ENCODE data around the gene PPM1L.
"Not testable (repeated sequence)": the region's sequence is repeated elsewhere in the genome, so short reads cannot be mapped to it uniquely, and the experiment has no call there.

PPM1L gene

GRCh38 chr3:160992712-160993111, 236.7 kb downstream of the PPM1L start:
- DNase-seq: no peak

GRCh38 chr3:160996811-160997210, 240.8 kb downstream of the PPM1L start:
- DNase-seq: no peak

DNA sequence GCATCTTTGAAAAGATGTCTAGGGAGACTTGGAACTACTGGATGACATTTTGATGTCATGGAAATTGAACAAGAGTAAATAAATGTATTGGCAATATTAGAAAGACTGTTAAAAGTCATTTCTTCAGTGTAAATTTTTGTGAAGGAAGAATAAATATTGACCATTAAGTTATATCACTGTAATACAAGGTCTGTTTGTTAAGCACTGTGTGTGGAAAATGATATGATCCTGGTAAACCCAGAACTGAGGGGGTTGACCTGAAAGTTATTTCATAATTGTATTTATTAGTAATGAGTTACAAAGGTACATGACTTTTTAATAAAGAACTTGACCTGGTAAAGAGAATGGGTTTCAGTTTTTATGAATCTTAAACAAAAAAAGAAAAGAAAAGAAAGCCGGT, 242.6 kb downstream of the PPM1L start:
- DNase-seq: no peak

GRCh38 chr3:160999274-160999673, 243.2 kb downstream of the PPM1L start:
- no peak for DNase-seq

DNA sequence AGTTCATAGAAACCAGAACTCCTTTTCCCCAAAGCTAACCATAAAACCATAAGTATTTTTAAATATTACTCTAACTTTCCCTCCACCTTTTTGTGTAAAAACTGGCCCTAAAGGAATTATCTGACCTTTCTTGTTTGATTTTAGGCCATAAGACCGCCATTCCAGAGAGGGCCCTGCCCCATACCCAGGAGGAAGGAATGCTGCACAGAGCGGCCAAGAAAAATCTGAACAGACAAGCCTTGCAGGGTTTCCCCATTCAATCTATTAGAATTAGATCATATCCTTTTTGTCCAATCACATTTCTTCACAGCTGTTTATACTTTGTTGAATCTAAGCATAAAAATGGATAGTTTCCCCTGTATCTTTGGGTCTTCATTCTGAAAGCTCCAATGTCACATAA, 252.1 kb downstream of the PPM1L start:
- no peak for DNase-seq

- not testable (repeated sequence) for DNase-seq
Observed at GRCh38 chr3:161010151-161010550, 254.1 kb downstream of the PPM1L start.

DNA sequence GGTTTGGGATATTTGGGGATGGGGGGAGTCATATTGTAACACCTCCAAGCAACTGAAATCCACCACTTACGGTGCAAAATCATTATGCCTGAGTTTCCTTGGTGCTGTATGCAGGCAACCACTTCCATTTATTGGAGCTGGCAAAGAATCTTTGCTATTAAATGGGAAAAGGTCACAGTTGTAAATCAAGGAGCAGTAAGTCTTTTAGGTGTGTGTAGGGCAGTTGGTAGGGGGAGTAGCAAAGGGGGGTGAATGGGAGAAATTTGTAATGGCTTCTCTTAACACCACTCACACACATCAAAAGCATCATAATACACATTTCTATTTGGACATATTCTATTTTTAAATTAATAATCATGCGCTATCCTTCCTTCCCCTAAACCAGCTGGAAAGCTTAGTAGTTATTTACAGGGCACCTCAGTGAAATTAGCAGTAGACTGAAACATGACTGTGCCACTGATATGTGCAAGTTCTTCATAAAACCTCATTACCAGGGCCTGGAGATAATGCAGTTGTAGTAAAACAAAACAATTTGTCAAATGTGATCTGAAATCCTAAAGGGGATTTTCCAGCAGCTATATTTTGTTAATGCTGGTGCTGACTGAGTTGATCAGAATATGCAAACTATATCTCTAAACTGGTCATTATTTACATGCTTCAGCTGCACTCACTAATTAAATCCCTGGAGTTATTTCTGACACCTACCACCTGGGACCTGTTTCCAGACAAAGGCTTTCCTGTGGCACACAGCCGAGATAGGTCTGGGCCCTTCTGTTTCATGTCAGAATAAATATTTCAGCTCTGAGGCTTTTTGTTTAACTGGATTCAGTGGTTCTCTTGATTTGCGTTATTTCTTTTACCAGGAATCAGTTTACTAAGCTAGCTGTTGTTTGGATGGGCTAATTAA, 259.1 kb downstream of the PPM1L start:
- DNase-seq: no peak

- no peak for DNase-seq
Observed at GRCh38 chr3:161016417-161017313, 260.6 kb downstream of the PPM1L start.

GRCh38 chr3:161017971-161018370, 261.9 kb downstream of the PPM1L start:
- DNase-seq: no peak

DNA sequence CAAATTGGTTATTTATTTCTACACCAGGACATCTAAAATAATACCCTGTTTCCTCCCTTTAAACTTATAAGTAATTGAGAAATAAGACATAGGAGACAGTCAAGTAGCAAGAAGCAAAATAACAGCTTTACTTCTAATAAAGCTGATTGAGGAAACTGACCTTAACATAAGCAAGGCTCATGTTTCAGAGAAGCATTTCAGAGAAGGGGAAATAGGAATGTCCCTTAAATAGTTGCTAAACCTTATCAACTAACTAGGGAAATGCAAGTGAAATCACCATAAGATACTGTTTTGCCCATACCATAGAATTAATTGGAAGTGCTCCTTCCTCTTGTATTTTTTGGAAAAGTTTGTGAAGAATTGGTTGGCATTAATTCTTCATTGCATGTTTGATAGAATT, 264.2 kb downstream of the PPM1L start:
- no peak for DNase-seq

DNA sequence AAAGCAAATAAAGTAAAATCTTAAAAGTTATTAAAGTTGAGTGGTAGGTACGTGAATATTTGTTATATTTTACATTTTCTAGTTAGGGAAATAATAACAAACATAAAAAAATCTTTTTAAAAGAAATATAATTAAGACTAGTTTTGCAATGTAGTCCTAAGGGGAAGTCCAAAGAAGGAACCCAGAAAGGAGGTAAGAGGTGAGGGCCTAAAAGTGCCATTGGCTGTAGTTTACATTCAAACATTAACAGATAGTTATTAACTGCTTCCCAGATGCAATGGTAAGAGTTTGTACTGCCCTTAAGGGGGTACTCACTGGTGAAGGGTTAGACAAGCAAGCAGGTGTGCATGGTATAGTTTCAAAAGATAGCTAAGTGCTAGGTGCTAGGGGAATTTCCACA, 269.9 kb downstream of the PPM1L start:
- DNase-seq: no peak

DNA sequence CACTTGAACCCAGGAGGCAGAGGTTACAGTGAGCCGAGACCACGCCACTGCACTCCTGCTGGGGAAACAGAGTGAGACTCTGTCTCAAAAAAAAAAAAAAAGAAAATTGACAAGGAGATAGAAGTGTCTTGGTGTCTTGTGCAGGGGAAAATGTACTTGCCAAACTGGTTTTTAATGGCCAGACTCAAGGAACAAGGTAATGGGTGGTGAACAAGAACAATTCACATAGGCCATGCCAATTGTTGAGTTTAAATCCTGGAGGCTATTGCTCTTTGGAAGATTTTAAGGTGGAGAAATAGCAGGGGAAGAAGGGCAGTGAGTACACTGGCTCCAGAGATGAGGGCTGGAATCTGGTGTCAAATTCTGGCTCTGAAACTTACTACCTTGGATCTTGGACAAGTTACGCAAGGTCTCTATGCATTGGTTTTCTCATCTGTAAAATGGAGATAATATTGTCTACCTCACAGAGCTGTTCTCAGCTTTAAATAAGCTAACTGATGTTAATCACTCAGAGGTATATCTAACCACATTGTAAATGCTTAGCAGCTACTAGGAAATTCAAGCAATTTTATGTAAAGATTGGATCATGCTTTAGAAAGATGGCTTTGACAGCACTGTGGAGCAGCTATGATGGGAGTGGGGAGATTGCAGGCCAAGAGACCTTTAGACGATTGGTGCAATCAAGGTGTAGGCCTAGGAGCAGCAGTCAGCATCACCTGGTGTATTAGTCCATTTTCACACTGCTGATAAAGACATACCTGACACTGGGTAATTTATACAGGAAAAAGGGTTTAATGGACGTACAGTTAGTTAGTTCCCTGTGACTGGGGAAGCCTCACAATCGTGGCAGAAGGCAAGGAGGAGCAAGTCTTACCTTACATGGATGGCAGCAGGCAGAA, 270.8 kb downstream of the PPM1L start:
- no peak for DNase-seq

DNA sequence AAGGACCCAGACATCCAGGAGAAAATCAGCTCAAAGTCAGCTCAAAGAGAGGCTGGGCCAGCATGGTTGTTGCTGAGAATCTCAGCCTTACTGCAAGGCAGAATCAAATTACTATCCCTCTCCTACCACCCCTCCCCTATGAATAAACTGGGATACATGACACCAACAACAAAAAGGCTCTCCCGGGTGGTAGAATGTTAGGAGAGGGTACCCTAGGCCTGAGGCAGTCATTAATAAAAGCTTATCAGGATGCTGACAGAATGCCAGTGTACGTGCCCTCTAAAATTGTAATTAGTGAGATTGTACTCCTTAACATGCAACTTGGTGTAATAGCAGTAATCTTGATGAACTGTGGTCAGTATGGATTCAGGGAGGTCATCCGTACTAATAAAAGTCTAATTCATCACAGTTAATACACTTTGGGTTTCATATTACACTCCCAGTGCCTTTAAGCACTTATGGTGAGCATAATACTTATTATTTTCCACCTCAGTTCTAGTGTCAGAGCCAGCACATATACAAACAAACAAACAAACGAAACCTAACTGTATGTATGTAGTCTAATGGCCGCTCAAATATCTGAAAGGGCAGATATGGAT, 272.6 kb downstream of the PPM1L start:
- DNase-seq: no peak

DNA sequence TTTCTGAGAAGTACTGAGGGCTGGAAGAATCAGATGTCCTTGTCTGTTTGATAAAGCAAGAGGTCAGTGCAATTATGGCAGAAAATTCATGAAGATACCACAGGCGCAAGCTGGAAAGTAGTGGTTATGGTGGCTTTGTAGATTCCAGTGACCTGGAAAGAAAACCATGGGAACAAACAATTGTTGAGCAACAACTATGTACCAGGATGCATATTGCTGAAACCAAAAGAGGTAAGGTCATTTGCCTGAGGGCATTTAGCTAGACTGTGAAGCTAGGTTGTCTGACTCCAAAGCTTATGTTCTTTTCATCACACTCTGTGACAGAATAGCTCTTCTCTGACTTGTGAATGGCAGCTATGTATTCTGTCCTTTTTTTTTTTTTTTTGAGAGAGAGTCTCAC, 275.1 kb downstream of the PPM1L start:
- DNase-seq: no peak

DNA sequence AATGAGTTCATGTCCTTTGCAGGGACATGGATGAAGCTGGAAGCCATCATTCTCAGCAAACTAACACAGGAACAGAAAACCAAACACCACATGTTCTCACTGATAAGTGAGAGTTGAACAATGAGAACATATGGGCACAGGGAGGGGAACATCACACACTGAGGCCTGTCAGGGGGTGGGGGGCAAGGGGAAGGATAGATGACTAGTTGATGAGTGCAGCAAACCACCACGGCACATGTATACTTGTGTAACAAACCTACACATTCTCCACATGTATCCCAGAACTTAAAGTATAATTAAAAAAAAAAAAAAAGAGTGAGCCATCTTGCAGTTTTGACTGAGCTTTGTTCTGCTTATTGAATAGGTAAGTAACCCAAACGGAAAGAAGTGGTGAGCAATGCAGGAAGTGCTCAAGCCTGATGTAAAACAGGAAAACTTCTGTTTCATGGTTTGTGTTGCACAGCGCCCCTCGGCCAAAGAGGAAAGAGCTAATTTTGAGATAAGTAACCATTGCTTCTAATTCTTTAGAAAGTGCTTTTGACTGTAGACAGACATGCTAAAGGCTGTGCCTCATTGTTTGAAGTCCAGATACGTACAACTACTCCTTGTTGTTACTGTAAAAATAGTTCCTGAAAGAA, 279.0 kb downstream of the PPM1L start:
- DNase-seq: not testable (repeated sequence)

DNA sequence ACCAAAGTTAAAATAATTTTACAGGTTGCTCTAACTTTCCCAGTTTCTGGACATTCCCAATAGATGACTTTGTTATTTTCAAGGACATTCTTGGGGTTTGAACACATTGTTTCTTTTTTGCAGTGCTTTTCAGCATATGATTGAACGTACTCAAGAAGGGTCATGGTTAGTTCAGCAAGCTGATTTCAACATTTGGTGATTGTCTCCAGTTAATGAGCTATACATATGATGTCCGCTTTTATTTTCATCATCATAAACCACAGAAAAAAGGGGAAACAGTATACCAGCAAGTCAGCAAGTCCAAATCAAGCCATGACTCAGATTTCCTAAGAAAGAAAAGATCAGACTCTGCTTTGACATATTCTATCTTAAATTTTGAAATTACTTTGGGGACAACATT, 279.7 kb downstream of the PPM1L start:
- no peak for DNase-seq

DNA sequence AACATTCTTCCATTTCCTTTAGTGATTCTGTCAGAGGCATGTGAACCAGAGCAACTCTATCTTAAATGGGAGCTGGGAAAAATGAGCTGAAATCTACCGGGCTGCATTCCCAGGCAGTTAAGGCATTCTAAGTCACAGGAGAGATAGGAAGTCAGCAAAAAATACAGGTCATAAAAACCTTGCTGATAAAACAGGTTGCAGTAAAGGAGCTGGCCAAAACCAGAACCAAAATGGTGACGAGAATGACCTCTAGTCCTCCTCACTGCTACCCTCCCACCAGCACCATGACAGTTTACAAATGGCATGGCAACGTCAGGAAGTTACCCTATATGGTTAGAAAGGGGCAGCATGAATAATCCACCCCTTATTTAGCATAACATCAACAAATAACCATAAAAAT, 282.7 kb downstream of the PPM1L start:
- DNase-seq: no peak

- no peak for DNase-seq
Observed at GRCh38 chr3:161042023-161042501, 286.0 kb downstream of the PPM1L start.

DNA sequence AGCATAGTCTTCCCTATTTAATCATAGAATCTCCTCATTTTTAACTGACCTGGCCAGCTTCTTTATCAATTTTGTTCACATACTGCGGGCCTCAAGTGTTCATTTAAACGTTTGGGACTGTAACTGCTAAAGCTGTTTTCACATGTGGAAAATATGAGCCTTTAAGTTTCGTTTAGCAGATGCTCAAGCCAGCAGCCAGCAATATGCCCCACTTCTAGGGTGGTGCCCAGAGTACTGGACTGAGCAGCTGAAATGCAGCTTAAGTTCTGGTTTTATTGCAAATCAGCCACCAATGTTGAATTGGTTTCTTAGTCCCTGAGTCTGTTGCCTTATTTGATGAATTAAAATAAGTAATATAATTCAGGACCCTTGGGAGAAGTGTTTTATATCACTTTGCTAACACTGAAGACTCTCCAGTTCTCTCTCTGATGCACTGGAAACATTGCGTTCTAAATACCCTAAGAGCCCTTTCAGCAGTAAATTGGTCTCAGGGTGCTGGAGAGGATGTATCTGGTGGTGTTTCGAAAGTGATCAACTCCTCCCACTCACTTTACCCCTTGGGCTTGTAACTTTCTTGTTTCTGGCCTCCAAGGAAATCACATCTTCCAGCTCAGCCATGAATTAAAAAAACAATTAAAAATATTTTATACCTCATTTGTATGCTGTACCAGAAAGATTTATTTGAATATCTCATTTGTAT, 287.5 kb downstream of the PPM1L start:
- DNase-seq: no peak

DNA sequence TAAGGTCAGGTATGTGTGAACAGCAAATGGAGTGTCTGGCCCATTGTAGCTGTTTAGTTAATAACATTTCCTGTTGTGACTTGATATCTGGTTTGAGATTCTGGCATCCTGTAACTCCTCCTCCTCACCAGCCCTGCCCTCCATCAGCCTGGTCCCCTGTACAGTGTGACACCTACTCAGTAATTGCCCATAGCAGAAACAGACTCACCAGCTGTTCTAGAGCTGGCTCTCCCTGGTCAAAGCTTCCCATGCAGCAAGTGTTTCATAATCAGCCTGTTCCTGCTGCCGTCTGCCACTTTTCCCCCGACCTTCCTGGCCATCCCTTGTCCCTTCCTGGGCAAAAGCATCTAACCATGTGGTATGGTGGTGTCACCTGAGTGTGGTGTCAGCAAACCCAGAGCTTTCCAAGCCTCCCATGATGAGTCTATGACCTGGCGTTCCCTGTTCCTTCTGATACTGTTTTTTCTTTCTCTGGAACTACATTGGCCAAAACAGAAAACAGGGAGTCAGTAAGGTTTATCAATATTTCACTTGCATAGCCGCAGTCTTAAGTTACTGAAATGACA, 293.7 kb downstream of the PPM1L start:
- DNase-seq: no peak

DNA sequence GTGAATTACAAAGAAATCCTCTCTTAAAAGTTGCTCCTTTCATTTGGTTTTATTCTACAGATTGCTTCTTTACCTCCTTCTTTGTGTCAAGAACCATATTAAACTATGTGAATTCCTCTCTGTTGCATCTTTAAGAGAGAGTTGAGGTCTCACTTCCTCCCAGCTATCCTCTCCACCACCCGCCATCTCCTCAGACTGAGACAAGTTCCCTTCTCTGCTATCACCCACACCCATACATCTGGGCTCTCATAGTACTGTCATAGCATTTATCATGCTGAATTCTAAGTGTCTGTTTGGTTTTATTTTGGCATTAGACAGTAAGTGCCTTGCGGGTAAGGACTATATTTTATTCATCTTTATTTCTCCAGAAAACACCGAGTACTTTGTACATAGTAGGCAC, 294.9 kb downstream of the PPM1L start:
- no peak for DNase-seq

Measured in femur (tissue), 1 donor.